Central memory CD4-positive, alpha-beta T cell (primary cell): Measurements from ENCODE around the gene AMOTL2.

ENCODE experiments used
- DNase-seq: peaks from one replicate; pipeline ENCODE4 v3.0.0; 2022

Gene AMOTL2

GRCh38 chr3:134330883-134331810, 43.1 kb downstream of the AMOTL2 start:
- no peak for DNase-seq

GRCh38 chr3:134328846-134329245, 45.4 kb downstream of the AMOTL2 start:
- DNase-seq = no peak

- DNase-seq = no peak
Observed at GRCh38 chr3:134328147-134328591, 46.1 kb downstream of the AMOTL2 start.

- DNase-seq = no peak
Observed at GRCh38 chr3:134327594-134327975, 46.7 kb downstream of the AMOTL2 start.

- no peak for DNase-seq
Observed at GRCh38 chr3:134326760-134327593, 47.3 kb downstream of the AMOTL2 start.

- DNase-seq = no peak
Observed at GRCh38 chr3:134326126-134326525, 48.1 kb downstream of the AMOTL2 start.

- DNase-seq = no peak
Observed at GRCh38 chr3:134325706-134326105, 48.5 kb downstream of the AMOTL2 start.

- no peak for DNase-seq
Observed at GRCh38 chr3:134325061-134325705, 49.1 kb downstream of the AMOTL2 start.

GRCh38 chr3:134323966-134324962, 50.0 kb downstream of the AMOTL2 start:
- no peak for DNase-seq

- DNase-seq = no peak
Observed at GRCh38 chr3:134322286-134322685, 52.0 kb downstream of the AMOTL2 start.

- no peak for DNase-seq
Observed at GRCh38 chr3:134320749-134321148, 53.5 kb downstream of the AMOTL2 start.

- no peak for DNase-seq
Observed at GRCh38 chr3:134319931-134320330, 54.3 kb downstream of the AMOTL2 start.

GRCh38 chr3:134318166-134318565, 56.1 kb downstream of the AMOTL2 start:
- no peak for DNase-seq

- no peak for DNase-seq
Observed at GRCh38 chr3:134317106-134317947, 56.9 kb downstream of the AMOTL2 start.

GRCh38 chr3:134315286-134316106, 58.8 kb downstream of the AMOTL2 start:
- DNase-seq = no peak

GRCh38 chr3:134314588-134315285, 59.5 kb downstream of the AMOTL2 start:
- no peak for DNase-seq

- no peak for DNase-seq
Observed at GRCh38 chr3:134313847-134314587, 60.2 kb downstream of the AMOTL2 start.
